ENCODE results near the gene ARIH1. TPM values are rescaled to one million over a fixed set of nuclear protein-coding genes. Genes with fewer than 3 reads are reported as not detected.
A peak's percentile ranks its signal among the peaks of the same experiment; 100 is the strongest.

Gene ARIH1
- total and polyA plus RNA-seq, 2 of the 4 experiments (the other 2 are of a cell fraction), result 24.0 to 41.2 TPM

DNA sequence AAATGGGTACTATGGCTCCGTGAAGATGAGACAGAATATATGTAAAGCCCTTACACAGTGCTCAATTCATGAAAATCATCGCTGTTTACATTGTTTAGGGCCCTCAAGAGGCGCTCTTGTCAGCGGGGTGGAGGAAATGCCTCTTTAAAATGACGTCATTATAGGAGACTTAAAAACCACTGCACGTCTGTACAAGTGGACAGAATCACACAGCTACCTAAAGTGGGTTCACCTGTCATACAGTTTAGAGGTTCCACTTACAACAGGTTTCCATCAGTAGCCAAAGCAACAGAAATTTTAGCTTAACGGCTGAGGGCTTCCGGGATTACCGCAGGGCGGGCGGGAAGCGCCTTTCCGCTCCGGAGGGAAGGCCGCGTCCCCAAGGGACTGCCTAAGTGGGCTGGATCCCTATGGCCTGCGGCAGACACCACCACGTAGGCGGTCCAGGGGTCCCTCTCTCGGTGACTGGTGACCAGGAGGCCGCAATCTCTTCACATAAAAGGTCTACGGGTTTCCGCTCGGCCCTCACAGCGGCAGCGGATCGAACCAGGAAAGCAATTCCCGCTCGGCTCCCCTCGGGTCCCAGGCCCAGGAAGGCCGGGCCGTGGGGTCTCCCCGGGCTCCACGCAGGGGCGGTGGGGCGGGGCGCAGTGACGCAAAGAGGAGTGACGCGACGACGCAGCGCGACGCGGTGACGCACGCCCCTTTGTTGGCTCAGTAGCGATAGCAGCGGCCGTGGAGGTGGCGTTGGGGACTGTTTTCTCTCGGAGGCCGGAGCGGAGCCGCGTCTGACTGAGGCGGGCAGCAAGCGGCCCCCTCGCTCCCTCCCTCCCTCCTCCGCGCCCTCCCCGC is at the start of gene ARIH1 (continued):
- no peak for TF ChIP-seq RFX5 (IDR thresholded peaks at IDR 0.05; ENCODE audit: low read depth, low read length)
- TF ChIP-seq MAFK (IDR thresholded peaks at IDR 0.05; ENCODE audit: low read depth, low read length), result no peak
- TF ChIP-seq, protein P1, sequence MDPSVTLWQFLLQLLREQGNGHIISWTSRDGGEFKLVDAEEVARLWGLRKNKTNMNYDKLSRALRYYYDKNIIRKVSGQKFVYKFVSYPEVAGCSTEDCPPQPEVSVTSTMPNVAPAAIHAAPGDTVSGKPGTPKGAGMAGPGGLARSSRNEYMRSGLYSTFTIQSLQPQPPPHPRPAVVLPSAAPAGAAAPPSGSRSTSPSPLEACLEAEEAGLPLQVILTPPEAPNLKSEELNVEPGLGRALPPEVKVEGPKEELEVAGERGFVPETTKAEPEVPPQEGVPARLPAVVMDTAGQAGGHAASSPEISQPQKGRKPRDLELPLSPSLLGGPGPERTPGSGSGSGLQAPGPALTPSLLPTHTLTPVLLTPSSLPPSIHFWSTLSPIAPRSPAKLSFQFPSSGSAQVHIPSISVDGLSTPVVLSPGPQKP (IDR thresholded peaks at IDR 0.05; ENCODE audit: borderline replicate concordance, low read depth, low read length), result no peak
- no peak; the same call in 1 of the 2 replicates for TF ChIP-seq CHD1 (IDR thresholded peaks at IDR 0.05; ENCODE audit: low read depth, low read length)
- TF ChIP-seq NFE2L2 (IDR thresholded peaks at IDR 0.05; ENCODE audit: low read depth, low read length), result 0 out of 2 replicates have a peak, but pooled peaks have one; percentile 4
- TF ChIP-seq RCOR1 (IDR thresholded peaks at IDR 0.05; ENCODE audit: insufficient replicate concordance, low read length), result no peak
- TF ChIP-seq POLR2A (IDR thresholded peaks at IDR 0.05; ENCODE audit: low read depth, low read length), result peak; percentile 95

All from IMR-90 (cell line).